HPDE6-E6E7 (cell line): ENCODE measurements around the gene ATP6V0D1.

ENCODE experiments used
- DNase-seq: peaks from one replicate; pipeline ENCODE4 v3.0.0; 2011; ENCODE audit warnings: missing footprints; ENCODE audit errors: extremely low spot score

The ATP6V0D1 gene

DNA sequence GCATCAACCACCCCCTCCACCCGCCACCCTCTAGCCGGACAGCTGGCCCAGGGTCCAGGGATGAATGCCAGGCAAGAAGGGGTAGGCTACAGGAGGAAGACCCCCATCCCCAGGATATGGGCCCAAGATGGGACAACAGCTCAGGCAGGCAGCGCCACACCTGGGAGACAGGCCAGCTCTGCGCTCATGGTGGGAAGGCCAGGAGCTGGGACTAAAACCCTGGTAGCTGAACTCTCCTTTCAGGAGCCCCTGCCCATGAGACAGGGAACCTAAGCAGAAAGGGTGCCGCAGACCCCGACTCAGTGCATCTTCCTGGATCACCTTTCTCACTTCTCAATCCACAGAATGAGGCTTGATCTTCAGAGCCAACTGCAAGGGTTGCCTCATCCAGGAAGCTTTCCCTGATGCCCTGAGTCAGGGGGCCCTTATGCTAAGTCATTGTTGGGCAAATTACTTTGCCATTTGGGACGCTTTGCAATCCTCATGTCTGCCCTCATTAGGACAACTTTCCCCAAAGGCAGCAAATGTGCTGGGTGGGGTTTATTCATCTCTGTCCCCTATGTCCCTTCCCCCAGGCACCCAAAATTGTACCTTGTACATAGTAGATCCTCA lies 73.7 kb downstream of the ATP6V0D1 start:
- DNase-seq: no peak

GRCh38 chr16:67406111-67406971 lies 74.6 kb downstream of the ATP6V0D1 start:
- peak; percentile 76 for DNase-seq

GRCh38 chr16:67405336-67405735 lies 75.6 kb downstream of the ATP6V0D1 start:
- no peak for DNase-seq

DNA sequence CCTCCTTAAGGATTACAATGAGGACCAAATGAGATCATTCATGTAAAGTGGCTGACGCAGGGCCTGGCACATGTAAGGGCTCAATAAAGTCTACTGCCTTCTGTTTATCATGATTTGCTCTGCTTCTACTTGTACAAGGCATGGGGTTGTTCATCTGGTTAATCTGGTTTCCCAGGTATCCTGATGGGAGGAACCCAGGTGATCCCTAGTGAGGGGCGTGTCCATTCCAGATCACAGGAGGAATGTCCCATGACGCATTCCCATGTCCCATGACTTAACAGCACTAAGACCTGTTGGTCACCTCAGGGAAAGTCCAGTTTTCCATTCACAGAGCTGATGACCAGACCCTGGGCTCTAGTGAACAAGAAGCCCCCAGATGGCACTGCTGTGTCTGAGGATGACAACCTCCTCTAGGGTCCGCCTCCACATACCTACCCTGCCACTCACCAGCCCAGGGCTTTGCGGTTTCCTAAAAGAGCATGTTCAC lies 76.2 kb downstream of the ATP6V0D1 start:
- peak; percentile 95 for DNase-seq

GRCh38 chr16:67403976-67404555 lies 76.9 kb downstream of the ATP6V0D1 start:
- no peak for DNase-seq

- DNase-seq: no peak
Observed at GRCh38 chr16:67400901-67401300, 80.1 kb downstream of the ATP6V0D1 start.

DNA sequence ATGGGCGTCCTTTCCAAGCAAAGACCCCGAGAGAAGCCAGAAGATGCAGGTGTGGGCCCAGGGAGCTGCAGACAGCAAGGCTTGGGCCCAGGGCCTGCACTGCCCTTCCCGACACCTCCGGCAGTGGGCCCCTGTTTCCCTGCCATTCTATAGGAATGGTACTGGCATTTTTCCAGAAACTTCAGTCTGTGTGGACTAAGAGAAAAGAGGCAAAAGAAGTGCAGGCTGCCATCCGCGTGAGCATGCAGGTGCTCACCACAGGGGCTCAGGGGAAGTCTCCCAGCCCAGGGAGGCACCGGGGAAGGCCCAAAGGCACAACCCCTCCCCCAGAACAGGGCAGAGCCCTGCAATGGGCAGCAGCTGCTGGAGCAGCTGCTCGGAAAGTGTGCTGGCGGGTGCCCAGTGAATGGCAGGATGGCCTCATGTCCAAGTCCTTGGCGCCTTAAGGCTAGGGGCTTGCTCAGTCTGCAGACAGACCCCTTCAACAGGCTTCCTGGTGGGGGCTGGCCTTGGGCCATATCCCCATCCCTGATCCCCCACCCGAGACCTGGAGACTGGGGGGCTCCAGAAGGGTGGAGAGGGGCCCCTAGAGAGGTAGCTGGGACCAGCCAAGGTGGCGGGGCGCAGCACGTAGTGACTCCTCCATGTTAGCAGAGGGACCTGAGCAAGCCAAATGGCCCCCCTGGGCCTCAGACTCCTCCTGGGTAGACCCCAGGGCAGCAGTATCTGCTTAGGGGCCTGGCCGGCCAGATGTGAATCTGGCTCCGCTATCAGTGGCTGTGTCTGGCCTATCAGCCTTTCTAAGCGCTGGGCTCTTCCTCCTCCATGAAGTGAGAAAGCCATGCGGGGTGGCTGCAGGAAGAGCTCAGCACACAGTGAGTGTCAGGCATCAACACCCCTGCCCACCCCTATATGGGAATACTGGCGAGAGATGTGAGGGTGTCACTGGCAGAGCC lies 80.9 kb downstream of the ATP6V0D1 start:
- no peak for DNase-seq

DNA sequence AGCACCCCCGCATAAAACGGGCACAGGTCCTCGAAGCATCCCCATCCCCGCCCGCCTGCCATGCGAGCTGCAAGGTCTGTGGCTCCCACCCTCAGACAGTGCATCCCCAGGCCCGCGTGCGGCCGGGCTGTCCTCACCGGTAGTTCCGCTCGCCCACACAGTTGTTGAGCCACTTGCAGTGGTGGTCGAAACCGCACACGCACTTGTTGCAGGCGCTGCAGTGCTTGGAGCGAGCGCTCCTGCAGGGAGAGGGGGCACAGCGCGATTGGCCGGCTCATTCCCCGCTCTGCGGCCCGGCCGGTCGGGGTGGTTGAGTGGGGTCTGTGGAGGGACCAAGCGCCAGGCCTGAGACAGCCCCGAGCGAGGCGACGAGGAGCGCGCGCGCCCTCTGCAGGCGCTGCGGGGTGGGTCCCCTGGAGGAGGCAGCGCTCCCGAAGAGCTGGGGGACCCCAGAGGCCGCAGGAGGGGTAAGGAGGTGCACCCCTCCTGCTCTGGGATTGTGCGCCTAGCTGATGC lies 81.7 kb downstream of the ATP6V0D1 start:
- DNase-seq: no peak

- no peak for DNase-seq
Observed at GRCh38 chr16:67398546-67399217, 82.3 kb downstream of the ATP6V0D1 start.

GRCh38 chr16:67397812-67398545 lies 83.0 kb downstream of the ATP6V0D1 start:
- no peak for DNase-seq

- DNase-seq: no peak
Observed at GRCh38 chr16:67397036-67397801, 83.7 kb downstream of the ATP6V0D1 start.

GRCh38 chr16:67396159-67397035 lies 84.6 kb downstream of the ATP6V0D1 start:
- DNase-seq: peak; percentile 94

DNA sequence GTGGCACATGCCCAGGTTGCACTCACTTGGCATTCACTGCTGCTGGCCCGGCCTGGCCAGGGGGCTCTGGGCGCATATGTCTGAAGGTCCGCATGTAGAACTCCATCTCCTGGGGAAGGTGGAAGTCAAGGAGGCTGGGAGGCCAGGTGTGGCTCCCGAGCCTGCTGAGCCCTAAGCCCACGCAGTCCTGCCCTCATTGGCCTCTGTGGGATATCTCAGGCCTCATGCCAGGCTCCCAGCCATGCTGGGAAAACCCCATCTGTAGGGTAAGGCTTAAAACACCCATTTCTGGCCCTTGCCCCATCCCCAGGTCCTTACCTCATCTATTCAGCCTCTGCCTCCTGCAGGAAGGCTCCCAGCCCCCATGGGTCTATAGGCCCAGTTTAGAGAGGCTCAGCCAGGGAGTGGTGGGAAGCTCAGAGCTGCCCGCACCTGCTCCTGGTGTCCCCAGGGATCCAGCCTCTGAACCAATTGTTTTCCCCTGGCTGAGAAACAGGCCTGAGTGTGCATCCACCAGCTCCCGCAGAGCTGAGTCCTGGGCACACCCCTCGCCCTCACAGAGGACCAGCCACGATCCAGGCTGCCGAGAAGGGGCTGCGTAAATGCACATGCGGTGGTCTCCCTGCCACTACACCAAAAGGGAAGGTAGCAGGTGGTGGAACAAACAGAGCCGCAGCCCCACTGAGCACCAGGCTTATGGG lies 85.3 kb downstream of the ATP6V0D1 start:
- no peak for DNase-seq

DNA sequence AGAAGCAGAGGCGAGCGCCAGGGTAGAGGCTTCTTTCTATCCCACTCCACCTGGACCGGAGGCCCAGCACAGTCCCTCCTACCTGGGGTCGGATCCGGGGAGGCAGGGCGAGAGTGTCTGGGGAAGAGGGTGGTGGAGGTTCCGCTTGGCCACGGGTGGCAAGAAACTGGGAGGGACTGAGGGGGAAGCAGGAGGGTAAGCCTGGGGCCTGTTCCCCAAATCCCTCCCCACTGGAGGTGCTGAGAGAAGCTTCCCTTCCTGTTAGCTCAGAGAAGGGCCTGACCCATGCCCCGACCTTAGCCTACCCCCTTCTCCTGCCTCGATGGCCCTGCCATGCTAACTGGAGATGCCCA lies 85.9 kb downstream of the ATP6V0D1 start:
- DNase-seq: no peak

GRCh38 chr16:67394155-67395104 lies 86.5 kb downstream of the ATP6V0D1 start:
- no peak for DNase-seq

DNA sequence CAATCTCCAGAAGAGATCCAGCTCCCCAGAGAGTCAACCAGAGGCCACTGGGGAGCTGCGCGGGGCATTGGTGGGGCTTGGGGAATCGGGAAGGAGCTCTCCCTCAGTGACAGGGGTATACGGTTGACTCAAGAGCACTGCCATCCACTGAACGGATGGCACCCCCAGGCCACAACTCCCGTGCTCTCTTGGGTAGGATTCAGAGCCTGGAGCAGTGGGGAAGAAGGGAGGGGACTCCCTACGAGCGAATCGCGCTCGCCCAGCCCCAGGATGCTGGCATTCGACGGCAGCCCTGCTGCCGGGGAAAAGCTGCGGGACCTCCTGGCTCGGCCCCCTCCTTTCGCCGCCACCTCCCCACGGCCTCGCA lies 87.2 kb downstream of the ATP6V0D1 start:
- no peak for DNase-seq
